Measurements from ENCODE around the gene CD99.
"Not testable (repeated sequence)": the region's sequence is repeated elsewhere in the genome, so short reads cannot be mapped to it uniquely, and the experiment has no call there.

The CD99 gene

DNA sequence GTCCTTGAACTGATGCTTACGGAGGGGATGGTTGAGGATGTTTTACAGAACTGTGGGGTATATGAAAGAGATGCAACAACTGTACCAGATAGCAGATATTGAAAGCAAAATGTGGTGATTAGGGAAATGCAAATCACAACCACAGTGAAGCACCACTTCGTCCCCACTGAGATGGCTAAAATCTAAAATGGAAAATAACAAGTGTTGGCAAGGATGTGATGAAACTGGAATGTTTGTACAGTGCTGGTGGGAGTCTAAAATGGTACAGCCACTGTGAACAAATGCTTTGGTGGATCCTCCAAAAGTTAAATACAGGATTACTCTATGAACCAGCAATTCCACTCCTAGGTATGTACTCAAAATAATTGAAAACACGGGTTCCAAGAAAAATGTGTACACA is 83.7 kb downstream of the CD99 start:
- no peak for DNase-seq

DNA sequence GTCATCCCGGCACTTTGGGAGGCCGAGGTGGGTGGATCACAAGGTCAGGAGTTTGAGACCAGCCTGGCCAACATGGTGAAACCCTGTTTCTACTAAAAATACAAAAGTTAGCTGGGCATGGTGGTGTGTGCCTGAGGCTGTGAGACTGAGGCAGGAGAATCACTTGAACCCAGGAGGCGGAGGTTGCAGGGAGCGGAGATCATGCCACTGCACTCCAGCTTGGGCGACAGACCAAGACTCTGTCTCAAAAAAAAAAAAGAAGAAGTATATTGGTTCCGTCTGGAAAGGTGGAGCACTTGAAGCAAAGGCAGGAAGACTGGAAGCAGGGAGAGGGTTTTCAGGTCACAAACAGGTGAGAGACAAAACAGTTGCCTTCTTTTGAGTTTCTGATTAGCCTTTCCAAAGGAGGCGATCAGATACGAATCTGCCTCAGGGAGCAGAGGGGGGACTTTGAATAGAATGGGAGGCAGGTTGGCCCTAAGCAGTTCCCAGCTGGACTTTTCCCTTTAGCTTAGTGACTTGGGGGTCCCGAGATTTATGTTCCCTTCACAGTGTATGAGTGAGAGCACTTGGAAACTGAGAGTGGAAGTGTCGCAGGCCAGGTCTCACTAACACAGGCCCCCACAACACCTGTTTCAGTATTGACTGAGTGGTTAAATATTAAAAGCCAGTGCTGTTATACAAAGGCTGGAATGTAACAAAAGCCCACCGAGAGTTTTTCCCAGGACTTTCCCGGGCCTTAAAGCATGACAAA is 89.6 kb downstream of the CD99 start:
- not testable (repeated sequence) for DNase-seq

DNA sequence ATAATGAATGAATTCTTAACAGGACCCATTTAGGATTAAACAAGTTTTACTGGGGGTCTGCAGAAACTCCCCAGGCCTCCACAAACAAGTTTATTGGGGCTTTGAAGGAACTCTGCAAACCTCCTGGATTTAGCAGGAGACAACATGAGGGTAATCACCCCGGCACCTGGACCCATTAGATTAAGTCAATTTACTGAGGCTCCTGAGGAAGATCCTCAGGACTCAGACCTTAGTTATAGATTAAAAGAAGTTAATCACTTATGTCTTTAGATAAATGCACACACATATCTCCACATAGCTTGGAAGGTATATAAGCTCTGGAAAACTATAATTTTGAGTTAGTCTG is 90.1 kb downstream of the CD99 start:
- no peak for DNase-seq

DNA sequence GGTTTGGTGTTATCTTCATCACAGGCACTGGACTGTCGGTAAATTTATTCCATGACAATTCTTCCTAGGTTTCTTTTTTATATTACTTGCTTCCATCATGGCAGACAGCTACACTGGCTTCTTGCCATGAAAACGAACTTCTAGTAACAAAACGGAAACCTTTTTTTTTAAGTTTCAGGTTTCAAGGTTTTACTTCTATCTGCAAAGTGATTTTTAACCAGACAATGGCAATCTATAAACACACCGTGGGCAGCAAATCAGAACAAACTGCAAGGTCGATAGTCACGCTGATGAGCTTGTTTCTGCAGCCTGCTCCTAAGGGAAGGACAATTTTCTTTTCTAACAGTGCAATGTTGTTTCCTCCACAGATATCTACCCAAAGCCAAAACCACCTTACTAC is 90.6 kb downstream of the CD99 start:
- no peak for DNase-seq

DNA sequence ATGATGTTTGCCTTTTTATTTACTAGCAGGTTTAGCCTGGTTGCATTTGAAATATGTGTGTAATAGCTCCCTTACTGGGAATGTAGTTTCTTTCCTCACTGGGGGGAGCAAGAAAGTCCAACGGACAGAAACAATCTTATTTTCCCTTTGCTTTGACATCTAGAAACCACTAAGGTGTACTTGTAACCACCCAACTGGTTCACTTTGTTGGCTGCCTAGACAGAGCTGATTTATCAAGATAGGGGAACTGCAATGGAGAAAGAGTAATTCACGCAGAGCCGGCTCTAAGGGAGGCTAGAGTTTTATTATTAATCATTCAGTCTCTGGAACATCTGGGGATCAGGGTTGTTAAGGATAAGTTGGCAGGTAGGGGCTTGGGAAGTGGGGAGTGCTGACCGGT is 91.1 kb downstream of the CD99 start:
- DNase-seq = no peak

DNA sequence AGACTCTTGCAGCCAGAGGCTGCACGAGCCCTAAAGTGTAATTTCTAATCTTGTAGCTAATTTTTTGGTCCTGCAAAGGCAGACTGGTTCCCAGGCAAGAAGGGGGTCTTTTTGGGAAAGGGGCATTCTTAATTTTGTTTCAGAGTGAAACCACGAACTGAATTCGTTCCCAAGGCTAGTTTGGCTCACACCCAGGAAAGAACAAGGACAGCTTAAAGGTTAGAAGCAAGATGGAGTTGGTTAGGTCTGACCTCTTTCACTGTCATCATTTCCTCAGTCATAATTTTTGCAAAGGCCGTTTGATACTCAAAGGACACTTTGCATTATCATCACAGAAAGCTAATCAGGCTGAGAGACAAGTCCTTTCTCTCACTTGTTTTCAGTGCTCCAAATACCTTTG is 91.7 kb downstream of the CD99 start:
- no peak for DNase-seq

DNA sequence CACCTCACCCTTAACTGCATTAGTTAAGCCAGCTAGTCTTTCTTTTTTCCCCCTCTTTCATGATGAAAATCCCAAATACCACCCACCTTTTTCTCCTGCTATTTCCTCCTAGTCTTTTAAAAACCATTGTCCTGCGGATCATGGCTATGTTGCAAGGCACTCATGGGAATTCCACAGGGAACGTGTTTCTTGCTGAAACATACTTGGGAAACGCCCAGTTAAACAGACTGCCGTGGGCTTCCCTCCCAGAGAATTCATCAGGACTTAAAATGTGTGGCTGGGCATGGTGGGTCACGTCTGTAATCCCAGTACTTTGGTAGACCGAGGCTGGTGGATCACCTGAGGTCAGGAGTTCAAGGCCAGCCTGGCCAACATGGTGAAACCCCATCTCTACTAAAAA is 92.9 kb downstream of the CD99 start:
- no peak for DNase-seq

DNA sequence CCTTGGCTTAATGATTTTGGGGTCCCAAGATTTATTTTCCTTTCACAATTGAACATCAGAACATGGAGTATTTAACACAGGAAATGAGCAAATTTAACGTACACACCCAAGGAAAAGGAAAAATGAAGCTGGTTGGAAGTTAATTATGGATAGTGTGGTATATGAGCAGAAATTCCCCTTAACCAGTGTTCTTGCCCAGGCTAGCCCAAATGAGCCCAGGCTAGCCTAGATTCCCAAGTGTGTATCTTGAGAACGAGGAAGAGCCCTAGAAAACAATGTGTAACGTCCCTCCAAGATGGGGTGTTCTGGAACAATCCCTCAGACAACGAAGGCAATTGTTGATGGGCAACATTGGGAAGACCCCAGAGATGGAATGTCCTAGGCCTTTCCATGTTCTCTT is 94.4 kb downstream of the CD99 start:
- DNase-seq = no peak

DNA sequence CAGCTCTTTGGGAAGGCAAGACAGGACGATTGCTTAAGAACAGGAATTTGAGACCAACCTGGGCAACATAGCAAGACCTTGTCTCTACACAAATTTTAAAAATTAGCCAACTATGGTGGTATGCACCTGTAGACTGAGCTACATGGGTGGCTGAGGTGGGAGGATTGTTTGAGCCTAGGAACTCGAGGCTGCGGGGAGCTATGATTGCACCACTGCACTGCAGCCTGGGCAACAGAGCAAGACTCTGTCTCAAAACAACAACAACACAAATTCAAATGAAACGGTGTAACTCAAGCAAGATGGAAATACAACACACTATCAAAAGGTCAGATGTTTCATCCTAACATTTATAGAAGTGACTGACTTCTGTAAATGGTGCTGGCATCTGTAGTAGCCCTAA is 97.9 kb downstream of the CD99 start:
- no peak for DNase-seq

DNA sequence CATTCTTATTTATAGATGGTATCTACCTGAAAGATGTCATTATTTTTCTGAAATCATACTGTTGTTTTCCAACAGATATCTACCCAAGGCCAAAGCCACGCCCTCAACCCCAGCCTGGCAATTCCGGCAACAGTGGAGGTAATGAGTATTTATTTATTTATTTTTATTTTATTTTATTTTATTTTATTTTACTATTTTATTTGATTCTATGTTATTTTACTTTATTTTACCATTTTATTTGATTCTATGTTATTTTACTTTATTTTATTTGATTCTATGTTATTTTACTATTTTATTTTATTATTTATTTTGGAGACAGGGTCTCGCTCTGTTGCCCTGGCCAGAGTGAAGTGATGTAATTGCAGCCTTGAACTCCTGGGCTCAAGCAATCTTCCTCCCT is 98.5 kb downstream of the CD99 start:
- no peak for DNase-seq
